Measurements from ENCODE around the gene SERPINA6. TPM values are rescaled to one million over a fixed set of nuclear protein-coding genes. Genes with fewer than 3 reads are reported as not detected.

Gene SERPINA6
- total and polyA plus RNA-seq, 2 donors (not counting 1 experiment from before 2014, with no cell fraction given) = not detected

GRCh38 chr14:94317259-94317658, 5.9 kb downstream of the SERPINA6 start:
- POLR2A ChIA-PET = no interaction called here
- WGBS (ENCODE audit: insufficient coverage) = 56% methylated on average over 1 of the region's 4 CpGs
- no peak overlapping the region for H3K4me3 Mint-ChIP-seq
- CTCF ChIA-PET = no interaction called here
- DNase-seq (no peak), ATAC-seq (ENCODE audit: low read depth) (no peak)
- no peaks in the 10 kb centered on the region for H3K4me1 Mint-ChIP-seq
- no peaks in the 10 kb centered on the region for H4K20me1 ChIP-seq (ENCODE audit: control insufficient read depth, insufficient read depth, low read length, poor library complexity, severe bottlenecking)
- H3K27me3 Mint-ChIP-seq = no peaks in the 10 kb centered on the region
- no peak overlapping the region for H3K9ac ChIP-seq (ENCODE audit: low read length)
- H3K4me2 ChIP-seq (replicated peaks; ENCODE audit: low read depth, low read length, poor library complexity, severe bottlenecking) = no peak overlapping the region
- H2AFZ ChIP-seq (ENCODE audit: insufficient read depth, low read depth, low read length, poor library complexity, severe bottlenecking) = no peak overlapping the region
- H3K27ac ChIP-seq (ENCODE audit: low read length in 2 of 2) = no peak overlapping the region
- peaks cover 3% of the 10 kb centered on the region for H3K9me3 Mint-ChIP-seq (ENCODE audit: insufficient read depth)
- TF ChIP-seq, protein P1, sequence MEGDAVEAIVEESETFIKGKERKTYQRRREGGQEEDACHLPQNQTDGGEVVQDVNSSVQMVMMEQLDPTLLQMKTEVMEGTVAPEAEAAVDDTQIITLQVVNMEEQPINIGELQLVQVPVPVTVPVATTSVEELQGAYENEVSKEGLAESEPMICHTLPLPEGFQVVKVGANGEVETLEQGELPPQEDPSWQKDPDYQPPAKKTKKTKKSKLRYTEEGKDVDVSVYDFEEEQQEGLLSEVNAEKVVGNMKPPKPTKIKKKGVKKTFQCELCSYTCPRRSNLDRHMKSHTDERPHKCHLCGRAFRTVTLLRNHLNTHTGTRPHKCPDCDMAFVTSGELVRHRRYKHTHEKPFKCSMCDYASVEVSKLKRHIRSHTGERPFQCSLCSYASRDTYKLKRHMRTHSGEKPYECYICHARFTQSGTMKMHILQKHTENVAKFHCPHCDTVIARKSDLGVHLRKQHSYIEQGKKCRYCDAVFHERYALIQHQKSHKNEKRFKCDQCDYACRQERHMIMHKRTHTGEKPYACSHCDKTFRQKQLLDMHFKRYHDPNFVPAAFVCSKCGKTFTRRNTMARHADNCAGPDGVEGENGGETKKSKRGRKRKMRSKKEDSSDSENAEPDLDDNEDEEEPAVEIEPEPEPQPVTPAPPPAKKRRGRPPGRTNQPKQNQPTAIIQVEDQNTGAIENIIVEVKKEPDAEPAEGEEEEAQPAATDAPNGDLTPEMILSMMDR (IDR thresholded peaks at IDR 0.05) = no peak
- TF ChIP-seq EZH2 (IDR thresholded peaks at IDR 0.05; ENCODE audit: borderline replicate concordance, insufficient read depth, low read depth, low read length, poor library complexity, severe bottlenecking) = no peak
- no peaks in the 10 kb centered on the region for H3K4me1 ChIP-seq (ENCODE audit: control insufficient read depth in 2 of 2, insufficient read depth in 2 of 2, low read length in 2 of 2)
- no peak overlapping the region for H3K4me3 ChIP-seq (ENCODE audit: control extremely low read depth in 1 of 5, extremely low read depth in 1 of 5, insufficient read depth in 1 of 5, low read depth in 2 of 5, low read length in 4 of 5)
- intact Hi-C loops (cut with micrococcal nuclease) = no loop called here
- H3K27ac Mint-ChIP-seq = no peak overlapping the region
- H3K9me3 ChIP-seq (ENCODE audit: control extremely low read depth in 1 of 3, control insufficient read depth in 2 of 3, insufficient read depth in 1 of 3, low read length in 2 of 3) = peaks cover 0 to 10% (median 0%) of the 10 kb centered on the region in 3 donors
- H3K27me3 ChIP-seq (replicated peaks in 1 of 4; ENCODE audit: control extremely low read depth in 1 of 4, control insufficient read depth in 3 of 4, insufficient read depth in 4 of 4, low read length in 3 of 4) = no peaks in the 10 kb centered on the region
- no peaks in the 10 kb centered on the region for H3K36me3 ChIP-seq (replicated peaks in 1 of 2; ENCODE audit: control extremely low read depth in 1 of 2, control insufficient read depth in 1 of 2, extremely low read depth in 1 of 2, insufficient read depth in 2 of 2, low read length in 1 of 2)
- H3K79me2 ChIP-seq (ENCODE audit: control insufficient read depth, insufficient read depth, low read length) = no peaks in the 10 kb centered on the region

- H3K4me3 ChIP-seq (ENCODE audit: control extremely low read depth in 1 of 5, extremely low read depth in 1 of 5, insufficient read depth in 1 of 5, low read depth in 2 of 5, low read length in 4 of 5) = no peak overlapping the region
- H3K9me3 Mint-ChIP-seq (ENCODE audit: insufficient read depth) = peaks cover 3% of the 10 kb centered on the region
- intact Hi-C loops (cut with micrococcal nuclease) = no loop called here
- no peak overlapping the region for H2AFZ ChIP-seq (ENCODE audit: insufficient read depth, low read depth, low read length, poor library complexity, severe bottlenecking)
- no peak for TF ChIP-seq EZH2 (IDR thresholded peaks at IDR 0.05; ENCODE audit: borderline replicate concordance, insufficient read depth, low read depth, low read length, poor library complexity, severe bottlenecking)
- TF ChIP-seq, protein P1 (IDR thresholded peaks at IDR 0.05) = no peak
- no peaks in the 10 kb centered on the region for H3K79me2 ChIP-seq (ENCODE audit: control insufficient read depth, insufficient read depth, low read length)
- no peak overlapping the region for H3K27ac Mint-ChIP-seq
- ATAC-seq (ENCODE audit: low read depth) = no peak
- WGBS (ENCODE audit: insufficient coverage) = 100% methylated on average over 1 of the region's 1 CpG
- H3K27me3 Mint-ChIP-seq = no peaks in the 10 kb centered on the region
- H3K27ac ChIP-seq (ENCODE audit: low read length in 2 of 2) = no peak overlapping the region
- H3K27me3 ChIP-seq (replicated peaks in 1 of 4; ENCODE audit: control extremely low read depth in 1 of 4, control insufficient read depth in 3 of 4, insufficient read depth in 4 of 4, low read length in 3 of 4) = no peaks in the 10 kb centered on the region
- ChIA-PET POLR2A (no interaction called here), CTCF (no interaction called here)
- H3K36me3 ChIP-seq (replicated peaks in 1 of 2; ENCODE audit: control extremely low read depth in 1 of 2, control insufficient read depth in 1 of 2, extremely low read depth in 1 of 2, insufficient read depth in 2 of 2, low read length in 1 of 2) = no peaks in the 10 kb centered on the region
- H3K9ac ChIP-seq (ENCODE audit: low read length) = no peak overlapping the region
- no peaks in the 10 kb centered on the region for H3K4me1 ChIP-seq (ENCODE audit: control insufficient read depth in 2 of 2, insufficient read depth in 2 of 2, low read length in 2 of 2)
- no peak overlapping the region for H3K4me2 ChIP-seq (replicated peaks; ENCODE audit: low read depth, low read length, poor library complexity, severe bottlenecking)
- no peaks in the 10 kb centered on the region for H3K4me1 Mint-ChIP-seq
- no peak for DNase-seq
- no peak overlapping the region for H3K4me3 Mint-ChIP-seq
- H3K9me3 ChIP-seq (ENCODE audit: control extremely low read depth in 1 of 3, control insufficient read depth in 2 of 3, insufficient read depth in 1 of 3, low read length in 2 of 3) = peaks cover 0 to 10% (median 0%) of the 10 kb centered on the region in 3 donors
- no peaks in the 10 kb centered on the region for H4K20me1 ChIP-seq (ENCODE audit: control insufficient read depth, insufficient read depth, low read length, poor library complexity, severe bottlenecking)
These were observed 6.4 kb downstream of the SERPINA6 start for GRCh38 chr14:94316692-94317091.

All from B cell (primary cell).